SKM-1 (cell line): Measurements from ENCODE around the gene HIGD2A.
A peak's percentile ranks its signal among the peaks of the same experiment; 100 is the strongest.

ENCODE experiments used
- DNase-seq: peaks from one replicate; lab custom pipeline; 2025; ENCODE audit not compliant: unreplicated experiment; lab: John Stamatoyannopoulos, UW

Gene HIGD2A

GRCh38 chr5:176368726-176369125 lies 19.8 kb upstream of the HIGD2A start:
- DNase-seq: no peak

- DNase-seq: no peak
Measured at GRCh38 chr5:176369934-176370711, 18.4 kb upstream of the HIGD2A start.

- peak; percentile 10 for DNase-seq
Measured at GRCh38 chr5:176371621-176372539, 16.7 kb upstream of the HIGD2A start.

GRCh38 chr5:176373100-176373818 lies 15.3 kb upstream of the HIGD2A start:
- DNase-seq: no peak

GRCh38 chr5:176379881-176380280 lies 8.7 kb upstream of the HIGD2A start:
- DNase-seq: peak; percentile 7

GRCh38 chr5:176381423-176381822 lies 7.1 kb upstream of the HIGD2A start:
- DNase-seq: no peak

- no peak for DNase-seq
Measured at GRCh38 chr5:176381979-176382378, 6.6 kb upstream of the HIGD2A start.

- DNase-seq: no peak
Measured at GRCh38 chr5:176382721-176383120, 5.8 kb upstream of the HIGD2A start.

GRCh38 chr5:176383248-176383905 lies 5.2 kb upstream of the HIGD2A start:
- no peak for DNase-seq

GRCh38 chr5:176383961-176384360 lies 4.6 kb upstream of the HIGD2A start:
- no peak for DNase-seq

- no peak for DNase-seq
Measured at GRCh38 chr5:176384366-176384930, 4.1 kb upstream of the HIGD2A start.

- no peak for DNase-seq
Measured at GRCh38 chr5:176384991-176385390, 3.6 kb upstream of the HIGD2A start.

GRCh38 chr5:176386491-176386890 lies 2.1 kb upstream of the HIGD2A start:
- DNase-seq: no peak

- no peak for DNase-seq
Measured at GRCh38 chr5:176387384-176387925, 1.1 kb upstream of the HIGD2A start.

GRCh38 chr5:176388003-176388443 lies 528 bp upstream of the HIGD2A start:
- no peak for DNase-seq

- DNase-seq: no peak
Measured at GRCh38 chr5:176389135-176390123, 878 bp downstream of the HIGD2A start.

GRCh38 chr5:176391479-176391878 lies 2.9 kb downstream of the HIGD2A start:
- DNase-seq: no peak

GRCh38 chr5:176391999-176392398 lies 3.4 kb downstream of the HIGD2A start:
- DNase-seq: peak; percentile 52

GRCh38 chr5:176392526-176392925 lies 4.0 kb downstream of the HIGD2A start:
- no peak for DNase-seq
